Lung (tissue), 12 donors: Measurements from ENCODE around the gene LIMK2. TPM values are rescaled to one million over a fixed set of nuclear protein-coding genes. Genes with fewer than 3 reads are reported as not detected.
A peak's percentile ranks its signal among the peaks of the same experiment; 100 is the strongest.

Source experiments
- ATAC-seq: fragments of 200-7000 bp; cut with Tn5 transposase; one replicate; pipeline ENCODE4 v1.9.1; 2020; ENCODE audit warnings: moderate number of reproducible peaks; ENCODE audit not compliant: insufficient read depth, low FRiP score
- DNase-seq, 3 donors: peaks; one replicate each; pipeline ENCODE4 v3.0.0-alpha.2; 2013 to 2017
- H3K27ac ChIP-seq, 2 donors: one replicate each; pipeline ENCODE4 v1.5.1; 2013; ENCODE audit warnings: mild to moderate bottlenecking in 2 of 2, moderate library complexity in 2 of 2, control low read depth in 1 of 2, inconsistent platforms in 1 of 2, low read depth in 1 of 2, low read length in 1 of 2
- H3K27me3 ChIP-seq, 3 donors: one replicate each; pipeline ENCODE4 v1.5.1; 2013; ENCODE audit warnings: low read length in 2 of 3; ENCODE audit not compliant: control insufficient read depth in 3 of 3, insufficient read depth in 3 of 3
- H3K36me3 ChIP-seq, 4 donors: one replicate each; pipeline ENCODE4 v1.5.1; 2013; ENCODE audit warnings: low read length in 4 of 4, mild to moderate bottlenecking in 1 of 4, moderate library complexity in 1 of 4; ENCODE audit not compliant: control insufficient read depth in 4 of 4, insufficient read depth in 4 of 4
- H3K4me1 ChIP-seq, 5 donors: one replicate each; pipeline ENCODE4 v1.5.1; 2013; ENCODE audit warnings: low read length in 5 of 5, mild to moderate bottlenecking in 2 of 5, moderate library complexity in 1 of 5; ENCODE audit not compliant: control insufficient read depth in 5 of 5, insufficient read depth in 5 of 5
- H3K4me3 ChIP-seq: one replicate; pipeline ENCODE4 v1.5.1; 2013; ENCODE audit warnings: mild to moderate bottlenecking, control low read depth, moderate library complexity
- H3K9ac ChIP-seq, 2 donors: one replicate each; pipeline ENCODE4 v1.5.1; 2013; ENCODE audit warnings: low read length in 2 of 2, control low read depth in 1 of 2; ENCODE audit not compliant: insufficient read depth in 1 of 2
- H3K9me3 ChIP-seq, 4 donors: one replicate each; pipeline ENCODE4 v1.5.1; 2013; ENCODE audit warnings: low read length in 3 of 4, mild to moderate bottlenecking in 1 of 4, moderate library complexity in 1 of 4; ENCODE audit not compliant: control insufficient read depth in 4 of 4, insufficient read depth in 3 of 4
- CTCF ChIP-seq: IDR thresholded peaks from 2 replicates; pipeline ENCODE4 v1.5.1; 2012; ENCODE audit warnings: mild to moderate bottlenecking; ENCODE audit errors: control extremely low read depth, extremely low read depth
- WGBS, 2 donors: extraction: QIAGEN DNeasy Blood & Tissue Kit; methylation state at CpG; one replicate each; pipeline ENCODE4 v1.1.7; 2013; 5-methylcytosine and 5-hydroxymethylcytosine counted together
- polyA plus RNA-seq, 2 donors: library from polyadenylated mRNA; stranded (reverse); fragments of 200-250 nt; gene quantifications; one replicate each; pipeline ENCODE4 v1.2.1, GENCODE V29; 2013
- total RNA-seq, 2 donors: library from RNA; depleted of rRNA in 1 of 2; stranded (reverse); fragments of >200 nt in 1 of 2; gene quantifications; one replicate each; pipeline ENCODE4 v1.2.1, GENCODE V29; 2014 to 2021
- donor health status: control.
- donor health status: control.
- donor health status: Bipolar disorder and iron deficiency.
- donor health status: healthy.
- donor health status: DM: yes; HTN: yes; CAD: no.

Gene LIMK2
- total and polyA plus RNA-seq, 4 donors: 27.3 to 113 (median 81.4) TPM

GRCh38 chr22:31286360-31287255, 74.5 kb downstream of the LIMK2 start:
- peaks cover 2 to 39% (median 9%) of the 10 kb centered on the region in 4 donors for H3K36me3 ChIP-seq
- DNase-seq (no peak), ATAC-seq (no peak)
- H3K9ac ChIP-seq: no peak overlapping the region
- peaks cover under 1 to 19% (median 8%) of the 10 kb centered on the region in 5 donors for H3K4me1 ChIP-seq
- no peaks in the 10 kb centered on the region for H3K9me3 ChIP-seq
- peak overlapping the region in 1 of 2 donors; percentile 85 for H3K27ac ChIP-seq
- 57 to 66% methylated on average over 8 of the region's 8 CpGs for WGBS, 2 donors
- TF ChIP-seq CTCF: no peak
- no peaks in the 10 kb centered on the region for H3K27me3 ChIP-seq
- H3K4me3 ChIP-seq: no peak overlapping the region

- H3K36me3 ChIP-seq: peaks cover 0 to 26% (median 8%) of the 10 kb centered on the region in 4 donors
- H3K4me1 ChIP-seq: peaks cover 4 to 19% (median 9%) of the 10 kb centered on the region in 5 donors
- no peak overlapping the region for H3K9ac ChIP-seq
- H3K27ac ChIP-seq: no peak overlapping the region
- H3K4me3 ChIP-seq: no peak overlapping the region
- H3K27me3 ChIP-seq: no peaks in the 10 kb centered on the region
- DNase-seq (no peak), ATAC-seq (no peak)
- TF ChIP-seq CTCF: no peak
- H3K9me3 ChIP-seq: no peaks in the 10 kb centered on the region
- 66 to 79% methylated on average over 6 of the region's 6 CpGs for WGBS, 2 donors
Measured at GRCh38 chr22:31287818-31288495, 75.9 kb downstream of the LIMK2 start.

- no peak for TF ChIP-seq CTCF
- DNase-seq (no peak), ATAC-seq (no peak)
- H3K9me3 ChIP-seq: no peaks in the 10 kb centered on the region
- no peaks in the 10 kb centered on the region for H3K27me3 ChIP-seq
- WGBS, 2 donors: 35 to 40% methylated on average over 5 of the region's 5 CpGs
- no peak overlapping the region for H3K9ac ChIP-seq
- peaks cover 4 to 19% (median 10%) of the 10 kb centered on the region in 5 donors for H3K4me1 ChIP-seq
- peak overlapping the region in 1 of 2 donors; percentile 86 for H3K27ac ChIP-seq
- no peak overlapping the region for H3K4me3 ChIP-seq
- H3K36me3 ChIP-seq: peaks cover 0 to 23% (median 8%) of the 10 kb centered on the region in 4 donors
Measured at GRCh38 chr22:31288496-31289240, 76.6 kb downstream of the LIMK2 start.
